H1 (cell line): Measurements from ENCODE around the gene SOCS4. TPM values are rescaled to one million over a fixed set of nuclear protein-coding genes. Genes with fewer than 3 reads are reported as not detected.

Experiments
- JUN ChIP-seq: IDR thresholded peaks from 2 replicates; pipeline ENCODE4 v1.6.1; 2011; ENCODE audit warnings: low read depth, mild to moderate bottlenecking, improper control_type of control experiment, low read length
- polyA plus RNA-seq, 7 experiments: library from polyadenylated mRNA; depleted of rRNA in 3 of 7; stranded (reverse) in 5 of 7; unstranded in 2 of 7; fragments of >200 nt in 5 of 7; fragments of 200-250 nt in 2 of 7; gene quantifications; 1 replicate in 5 of 7; 2 replicates in 1 of 7; 4 replicates in 1 of 7; pipeline versions ENCODE4 v1.2.1 to v1.2.3, GENCODE V29; 2011 to 2013; ENCODE audit warnings: missing spikeins in 2 of 7, mixed read lengths in 2 of 7
- total RNA-seq: library from RNA; stranded (reverse); fragmentation: NEBNext Ultra II Directional; extraction: Animal tissue kit (Norgen Biotek cat#: 25700); gene quantifications from 2 replicates; pipeline ENCODE4 v1.2.1, GENCODE V29; 2021

The SOCS4 gene
- total and polyA plus RNA-seq, 2 of the 8 experiments (the other 6 are each of a cell fraction or from before 2014, with no cell fraction given), result 5.5 to 31.5 TPM

DNA sequence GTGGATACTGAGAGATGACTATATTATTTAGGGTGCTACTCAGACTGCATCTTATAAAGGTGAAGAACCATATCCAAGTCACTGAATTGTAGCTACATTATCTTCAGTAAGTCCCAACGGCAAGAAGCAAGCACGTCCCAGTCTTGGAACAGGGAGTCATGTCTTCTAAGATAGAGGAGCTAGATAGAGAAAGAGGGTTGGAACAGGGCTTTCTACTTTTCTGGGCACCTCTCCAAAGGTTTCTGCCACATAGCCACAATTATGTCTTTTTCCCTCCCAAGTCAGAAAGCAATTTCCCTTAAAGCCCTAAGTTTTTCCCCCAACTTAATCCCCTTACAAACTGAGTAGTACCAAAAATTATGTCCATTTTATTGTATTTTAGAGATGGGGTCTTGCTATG is 46.8 kb downstream of the SOCS4 start (continued):
- TF ChIP-seq JUN, result no peak
